SH-SY5Y (cell line): ENCODE data around the gene RIOX2.

Source experiments
- GATA2 ChIP-seq: IDR thresholded peaks from 2 replicates; pipeline ENCODE4 v1.6.1; 2011; ENCODE audit warnings: mild to moderate bottlenecking, low read depth, low read length
- GATA3 ChIP-seq: IDR thresholded peaks from 2 replicates; pipeline ENCODE4 v1.6.1; 2011; ENCODE audit warnings: low read depth, mild to moderate bottlenecking, low read length, moderate library complexity

- TF ChIP-seq GATA2 (no peak), GATA3 (no peak)
These were observed 18.5 kb upstream of the RIOX2 start for GRCh38 chr3:97990624-97991292.
